HG02763 (cell line): ENCODE data around the gene TTC21A.

Experiments used
- ATAC-seq: cut with Tn5 transposase; IDR thresholded peaks from one replicate; pipeline ENCODE4 v1.9.1; 2021; ENCODE audit warnings: mild to moderate bottlenecking, moderate library complexity; ENCODE audit not compliant: unreplicated experiment

Gene TTC21A

DNA sequence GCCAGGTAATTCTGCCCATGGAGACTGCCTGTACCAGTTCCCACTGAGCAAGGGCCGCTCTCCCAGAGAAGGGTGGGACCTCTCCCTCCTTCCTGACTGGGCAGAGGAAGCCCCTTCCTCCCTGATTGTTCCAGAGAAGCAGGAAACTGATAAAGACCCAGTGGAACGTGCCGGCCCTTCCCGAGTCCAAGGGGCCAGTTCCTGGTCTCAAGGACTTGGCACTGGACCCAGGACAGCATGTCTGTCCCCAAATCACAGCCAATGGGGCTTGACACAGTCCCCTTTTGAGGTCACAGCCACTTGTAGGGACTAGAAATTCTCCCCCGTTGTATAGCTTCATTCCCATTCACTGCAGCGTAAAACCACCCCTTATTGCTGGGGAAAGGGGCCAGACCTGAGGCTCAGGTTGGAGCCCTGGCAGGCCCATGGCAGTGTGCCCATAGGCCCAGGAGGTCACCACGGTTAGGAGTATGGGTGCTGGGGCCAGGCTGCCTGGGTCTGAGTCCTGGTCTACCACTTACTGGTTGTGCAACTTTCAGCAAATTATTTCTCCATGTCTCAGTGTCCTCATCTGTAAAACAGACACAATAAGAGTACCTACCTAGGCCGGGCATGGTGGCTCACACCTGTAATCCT is 27.8 kb downstream of the TTC21A start:
- ATAC-seq, result no peak

DNA sequence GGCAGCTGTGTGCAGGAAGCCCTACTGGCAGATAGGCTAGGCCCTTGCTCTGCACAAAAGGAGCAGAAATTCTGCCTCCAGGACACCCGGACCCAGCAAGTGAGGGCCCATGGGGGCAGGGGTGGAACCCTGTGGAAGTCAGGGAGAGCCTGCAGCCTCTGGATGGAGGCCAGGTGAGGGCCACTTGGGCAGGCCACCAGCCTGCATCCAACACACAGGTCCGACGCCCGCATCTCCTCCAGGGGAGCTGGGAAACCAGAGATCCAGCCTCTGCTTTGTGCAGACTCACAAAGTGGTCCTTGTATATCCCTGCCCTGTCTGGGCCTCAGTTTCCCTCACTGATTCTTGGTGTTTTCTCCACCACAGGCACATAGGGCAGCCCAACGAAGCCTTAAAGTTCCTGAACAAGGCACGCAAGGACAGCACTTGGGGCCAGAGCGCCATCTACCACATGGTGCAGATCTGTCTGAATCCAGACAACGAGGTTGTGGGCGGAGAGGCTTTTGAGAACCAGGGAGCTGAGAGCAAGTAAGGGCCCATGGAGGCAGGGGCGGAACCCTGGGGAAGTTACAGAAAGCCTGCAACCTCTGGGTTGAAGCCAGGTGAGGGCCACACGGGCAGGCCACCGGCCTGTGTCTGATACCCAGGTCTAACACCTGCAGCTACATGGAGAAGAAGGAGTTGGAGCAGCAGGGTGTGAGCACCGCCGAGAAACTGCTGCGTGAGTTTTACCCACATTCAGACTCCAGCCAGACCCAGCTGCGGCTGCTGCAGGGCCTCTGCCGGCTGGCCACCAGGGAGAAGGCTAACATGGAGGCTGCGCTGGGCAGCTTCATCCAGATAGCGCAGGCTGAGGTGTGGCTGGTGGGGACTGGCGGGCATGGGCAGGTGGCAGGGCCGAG is 29.3 kb downstream of the TTC21A start:
- ATAC-seq, result no peak

DNA sequence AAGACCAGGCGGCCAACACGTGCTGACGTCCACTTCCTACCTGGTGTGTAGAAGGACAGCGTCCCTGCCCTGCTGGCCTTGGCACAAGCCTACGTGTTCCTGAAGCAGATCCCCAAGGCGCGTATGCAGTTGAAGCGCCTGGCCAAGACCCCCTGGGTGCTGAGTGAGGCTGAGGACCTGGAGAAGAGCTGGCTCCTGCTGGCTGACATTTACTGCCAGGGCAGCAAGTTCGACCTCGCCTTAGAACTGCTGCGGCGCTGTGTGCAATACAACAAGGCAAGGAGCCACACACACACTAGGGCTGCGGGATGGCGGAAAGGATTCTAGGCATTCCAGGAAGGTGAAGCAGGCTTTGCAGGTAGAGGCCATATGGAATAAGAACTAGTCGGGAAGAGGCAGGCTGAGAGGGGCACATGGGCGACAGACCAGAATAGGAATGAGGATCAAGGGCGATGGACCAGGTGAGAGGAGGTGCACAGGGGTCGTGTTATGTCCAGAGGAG is 30.0 kb downstream of the TTC21A start:
- no peak for ATAC-seq

DNA sequence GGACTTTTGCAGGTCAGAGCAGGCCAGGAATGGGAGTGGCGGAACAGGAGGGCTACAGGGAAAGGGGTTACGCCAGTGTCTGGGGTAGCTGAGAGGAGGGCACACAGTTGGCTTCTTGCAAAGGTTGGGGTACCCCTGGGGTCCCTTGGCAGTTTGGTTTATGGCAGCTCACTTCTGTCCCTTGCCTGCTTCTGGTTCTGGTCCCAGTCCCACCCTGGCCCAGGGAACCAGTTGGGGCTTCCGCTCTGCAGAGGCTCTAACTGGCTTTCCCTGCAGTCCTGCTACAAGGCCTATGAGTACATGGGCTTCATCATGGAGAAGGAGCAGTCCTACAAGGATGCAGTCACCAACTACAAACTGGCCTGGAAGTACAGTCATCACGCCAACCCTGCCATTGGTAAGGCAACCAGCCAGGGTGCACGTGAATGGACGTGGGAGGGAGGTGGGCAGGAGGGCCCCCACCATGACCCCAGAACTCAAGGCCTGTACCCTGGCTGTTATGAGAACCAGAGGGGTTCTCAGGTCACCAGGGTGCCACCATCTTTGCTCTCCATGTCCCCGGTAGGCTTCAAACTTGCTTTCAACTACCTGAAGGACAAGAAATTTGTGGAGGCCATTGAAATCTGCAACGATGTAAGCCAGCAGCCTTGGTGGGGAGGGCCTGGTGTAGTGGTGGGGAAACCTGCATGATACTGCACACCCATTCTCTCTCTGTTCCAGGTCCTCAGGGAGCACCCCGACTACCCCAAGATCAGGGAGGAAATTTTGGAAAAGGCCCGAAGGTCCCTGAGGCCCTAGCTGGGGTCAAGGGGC is 30.7 kb downstream of the TTC21A start:
- no peak for ATAC-seq

DNA sequence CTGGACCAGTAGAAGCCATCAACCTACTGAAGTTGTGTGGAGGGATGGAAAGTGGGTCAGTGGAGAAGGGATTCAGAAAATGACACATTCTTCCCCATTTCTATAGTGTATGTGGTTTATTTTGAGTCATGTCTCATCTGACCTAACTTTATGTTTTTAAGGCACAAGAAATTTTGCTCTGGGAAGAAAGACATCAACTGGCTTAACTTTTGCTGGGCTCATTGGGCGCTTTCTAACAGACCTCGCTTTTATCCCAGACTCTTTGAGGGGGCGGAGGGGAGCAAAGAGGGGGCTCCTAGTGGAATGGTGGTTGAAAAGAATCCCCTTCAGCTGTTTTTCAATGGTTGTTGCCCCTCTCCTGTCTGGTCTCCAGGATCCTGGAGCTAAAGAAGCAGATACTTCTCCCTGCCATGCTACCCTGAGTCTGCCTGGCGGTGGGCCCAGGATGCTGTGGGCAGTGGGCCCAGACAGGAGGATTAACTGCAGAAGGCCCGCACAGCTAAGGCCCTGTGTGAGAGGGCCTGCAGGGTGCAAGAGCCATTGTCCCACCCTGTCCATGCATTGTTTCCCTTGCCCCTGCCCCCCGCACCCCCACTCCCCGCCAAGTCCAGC is 31.4 kb downstream of the TTC21A start:
- ATAC-seq, result no peak

DNA sequence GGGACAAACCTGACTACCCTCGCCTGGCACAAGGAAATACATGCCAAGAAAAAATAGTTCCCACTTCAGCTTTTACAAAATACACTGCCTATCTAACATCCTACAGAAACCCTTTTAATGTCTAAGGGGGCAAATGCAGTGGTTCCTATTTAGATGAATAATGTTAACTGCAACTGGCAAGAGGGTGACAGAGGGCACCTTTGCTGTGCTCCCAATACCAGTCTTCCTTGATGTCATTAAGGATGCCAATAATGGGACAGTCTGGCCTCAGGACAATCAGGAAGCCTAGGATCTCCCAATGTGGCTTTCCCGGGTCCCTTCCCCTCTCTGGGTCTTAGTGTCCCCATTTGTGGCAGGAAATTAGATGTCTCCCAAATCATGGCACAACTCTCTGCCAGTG is 32.0 kb downstream of the TTC21A start:
- no peak for ATAC-seq

DNA sequence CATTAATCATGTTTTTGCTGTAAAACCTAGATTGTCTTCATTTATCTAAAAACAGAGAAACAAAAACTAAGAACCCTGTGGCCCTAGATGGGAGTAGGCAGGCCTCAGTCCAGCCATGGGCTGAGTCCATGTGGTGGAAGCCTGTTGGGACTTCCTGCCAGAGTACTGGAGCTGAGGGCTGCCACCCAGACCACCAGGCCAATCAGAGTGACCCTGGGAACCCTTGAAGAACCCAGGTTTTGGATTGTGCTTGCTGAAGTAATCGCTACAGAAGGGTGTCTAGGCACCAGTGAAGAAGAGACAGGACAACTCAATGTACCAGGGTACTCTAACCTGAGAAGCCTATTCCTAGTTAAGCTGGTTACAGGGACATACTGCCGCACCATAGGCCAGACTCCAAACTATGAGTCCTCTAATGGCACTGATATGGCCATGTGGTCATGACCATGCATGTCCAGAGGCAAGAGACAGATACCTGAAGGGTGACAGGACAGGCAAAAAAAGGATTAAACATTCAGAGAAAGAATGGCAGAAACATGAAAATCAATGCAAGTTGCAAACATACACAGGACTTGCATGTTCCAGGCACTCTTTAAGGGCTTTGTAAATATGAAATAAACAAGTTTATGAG is 33.0 kb downstream of the TTC21A start:
- ATAC-seq, result no peak

DNA sequence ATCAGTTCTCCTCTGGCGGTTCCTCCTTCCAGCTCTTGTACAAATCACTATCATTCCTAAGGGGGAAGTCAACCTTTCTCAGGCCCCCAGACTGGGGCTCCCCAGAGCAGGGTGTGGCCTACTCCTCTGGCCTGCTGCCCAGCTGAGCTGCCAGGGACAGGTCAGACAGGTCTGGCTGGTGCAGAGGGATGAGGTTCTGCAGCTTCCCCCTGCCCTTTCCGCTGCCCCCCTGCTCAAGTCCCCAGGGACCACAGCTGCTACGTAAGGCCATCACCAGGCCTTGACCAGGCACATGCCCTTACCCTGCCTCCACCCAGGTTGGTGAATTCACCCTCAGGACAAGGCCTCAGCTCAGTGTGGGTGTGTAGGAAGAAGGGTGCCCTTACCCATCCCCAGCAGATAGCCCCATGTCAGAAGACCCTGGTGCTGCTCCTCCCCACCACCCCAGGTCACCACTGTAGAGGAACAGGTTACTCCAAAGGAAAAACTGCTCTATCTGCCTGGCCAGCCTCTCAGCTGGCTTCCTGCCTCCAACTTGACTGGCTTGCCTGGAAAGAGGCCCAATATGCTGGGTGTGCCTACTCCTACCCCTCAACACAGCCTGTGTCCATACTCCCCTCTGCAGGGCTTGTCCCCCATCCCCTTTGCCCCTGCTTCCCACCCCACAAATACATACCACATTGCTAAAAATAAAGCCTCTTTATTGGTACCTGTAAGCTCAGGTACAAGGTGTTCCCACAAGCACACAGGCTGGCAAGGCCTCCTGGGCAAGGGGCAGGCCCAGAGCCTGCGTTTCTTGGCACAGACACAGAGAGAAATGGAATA is 33.9 kb downstream of the TTC21A start:
- ATAC-seq, result no peak

DNA sequence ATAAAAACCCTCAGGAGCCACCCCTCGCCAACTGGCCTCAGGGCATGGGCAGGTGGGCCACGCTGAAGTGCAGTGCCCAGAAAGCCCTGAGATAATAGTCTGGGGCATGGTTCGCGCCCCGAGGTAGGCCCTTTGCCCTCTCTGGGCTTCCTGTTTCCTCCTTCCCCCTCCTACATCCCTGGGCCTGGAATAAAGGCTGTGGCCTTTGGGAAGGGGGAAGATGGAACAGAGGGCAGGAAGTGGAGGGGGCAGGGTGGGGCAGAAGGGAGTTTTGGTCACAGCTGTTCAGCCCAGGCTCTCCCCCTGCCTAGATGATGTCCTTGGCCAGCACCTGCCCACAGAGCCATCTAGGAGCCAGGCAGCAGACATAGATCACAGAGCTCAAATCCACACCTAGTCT is 34.6 kb downstream of the TTC21A start:
- ATAC-seq, result no peak

DNA sequence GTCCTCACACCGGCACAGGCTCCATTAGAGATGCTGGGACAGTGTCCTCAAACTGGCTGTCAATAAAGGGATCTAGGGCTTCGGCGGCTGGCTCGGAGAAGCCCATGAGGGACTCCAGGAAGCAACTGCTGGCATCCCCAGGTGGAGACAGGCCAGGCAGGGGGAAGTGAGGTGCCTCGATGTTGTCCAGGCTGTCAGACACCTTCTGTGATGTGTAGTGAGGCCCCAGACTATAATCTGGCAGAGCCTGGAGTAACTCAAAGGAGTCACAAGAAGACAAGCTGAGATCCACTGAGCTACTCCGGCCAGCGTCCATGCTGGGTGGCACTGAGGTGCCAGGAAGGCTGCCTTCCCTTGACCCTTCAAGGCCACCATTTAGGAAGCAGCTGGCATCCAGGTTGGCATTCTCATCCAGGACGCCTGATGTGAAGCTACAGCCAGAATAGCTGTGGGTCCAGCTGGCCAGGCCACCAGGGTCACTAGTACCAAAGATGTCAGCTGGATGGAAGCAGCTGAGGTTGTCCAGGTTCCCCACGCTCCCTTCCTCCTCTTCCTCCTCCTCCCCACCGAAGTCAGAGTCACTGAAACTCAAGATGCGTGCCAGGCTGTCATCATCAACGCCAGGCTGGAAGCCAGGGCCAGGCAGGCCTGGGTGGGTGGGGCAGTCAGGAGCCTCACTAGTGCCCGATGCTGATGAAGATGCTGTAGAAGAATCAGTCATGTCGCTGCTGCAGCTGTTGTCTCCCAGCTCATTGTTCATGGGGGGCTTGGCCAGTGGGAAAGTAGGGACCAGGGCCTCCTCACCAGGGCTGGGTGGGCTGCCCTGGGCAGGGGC is 35.8 kb downstream of the TTC21A start:
- ATAC-seq, result no peak

DNA sequence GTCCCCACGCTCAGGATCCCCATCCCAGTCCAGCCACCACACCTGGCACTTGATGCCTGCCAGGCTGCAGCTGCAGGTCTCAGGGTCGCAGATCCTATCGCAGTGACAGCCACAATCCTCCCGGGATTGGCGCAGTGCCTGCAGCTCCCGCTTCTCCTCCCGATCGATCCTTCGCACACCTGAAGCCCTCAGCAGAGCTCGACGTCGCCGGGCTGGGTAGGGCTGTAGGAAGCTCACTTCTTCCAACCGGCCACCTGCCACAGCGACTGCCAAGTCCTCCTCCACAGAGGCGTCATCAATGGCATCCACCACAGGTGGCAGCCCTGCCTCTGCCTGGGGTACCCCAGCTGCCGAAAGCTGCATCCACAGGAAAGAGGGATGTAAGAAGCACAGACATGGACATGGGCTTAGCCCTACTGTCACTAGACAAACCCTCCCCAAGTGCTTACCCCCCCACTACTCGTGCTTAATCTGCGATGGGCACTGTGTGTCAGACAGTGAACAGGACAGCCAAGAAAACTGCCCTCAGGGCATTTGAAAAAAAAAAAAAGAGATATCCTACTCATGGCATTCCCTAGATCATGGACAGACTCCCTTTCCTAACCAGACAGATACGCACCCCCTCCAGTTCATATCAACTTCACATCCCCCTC is 36.7 kb downstream of the TTC21A start:
- ATAC-seq, result no peak

DNA sequence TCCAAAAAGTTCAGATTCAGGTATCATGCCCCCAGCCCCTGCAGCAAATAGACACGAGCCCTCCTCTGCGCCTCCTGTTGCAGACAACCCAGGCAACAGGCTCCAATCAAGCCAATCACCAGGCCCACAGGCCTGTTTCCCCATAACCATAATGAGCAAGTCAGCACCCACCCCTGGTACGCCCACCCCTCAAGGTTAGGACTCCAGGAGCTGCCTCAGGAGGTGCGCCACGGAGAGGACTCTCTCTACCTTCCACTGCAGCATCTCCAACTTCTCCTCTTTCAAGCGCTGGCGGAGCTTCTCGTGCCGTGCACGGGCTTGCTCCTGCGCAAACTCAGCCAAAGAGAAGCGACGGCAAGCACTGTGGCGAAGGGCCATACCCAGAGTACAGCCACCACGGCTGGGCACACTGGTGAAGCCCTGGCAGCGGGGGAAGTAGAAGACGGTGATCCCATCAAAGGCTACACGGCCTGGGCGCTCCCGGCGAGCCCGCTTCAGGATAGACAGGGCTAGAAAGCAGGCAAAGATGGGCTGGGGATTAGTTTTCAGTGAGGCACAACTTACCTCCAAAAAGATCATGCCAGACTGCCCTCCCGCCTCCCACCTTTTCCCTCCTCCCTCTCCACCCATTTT is 37.4 kb downstream of the TTC21A start:
- ATAC-seq, result no peak

DNA sequence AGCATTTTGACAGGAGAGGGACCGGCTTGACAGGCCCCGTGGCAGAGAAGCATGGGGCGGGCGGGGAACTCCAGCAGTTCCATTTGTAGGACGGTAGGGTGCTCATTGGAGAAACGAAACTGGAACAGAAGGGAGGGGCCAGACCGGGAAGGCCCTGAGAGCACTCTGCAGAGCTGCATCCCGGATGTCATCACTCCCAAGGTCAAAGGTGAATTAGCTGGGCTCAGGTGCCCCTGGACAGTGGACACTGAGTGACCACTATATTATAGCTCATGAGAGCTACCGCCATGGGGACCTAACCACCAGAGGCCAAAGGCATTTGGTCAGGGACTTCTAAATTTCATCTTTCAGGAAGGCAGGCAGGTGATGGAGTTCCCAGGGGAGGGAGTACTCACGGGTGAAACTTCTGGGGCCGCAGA is 38.6 kb downstream of the TTC21A start:
- no peak for ATAC-seq

DNA sequence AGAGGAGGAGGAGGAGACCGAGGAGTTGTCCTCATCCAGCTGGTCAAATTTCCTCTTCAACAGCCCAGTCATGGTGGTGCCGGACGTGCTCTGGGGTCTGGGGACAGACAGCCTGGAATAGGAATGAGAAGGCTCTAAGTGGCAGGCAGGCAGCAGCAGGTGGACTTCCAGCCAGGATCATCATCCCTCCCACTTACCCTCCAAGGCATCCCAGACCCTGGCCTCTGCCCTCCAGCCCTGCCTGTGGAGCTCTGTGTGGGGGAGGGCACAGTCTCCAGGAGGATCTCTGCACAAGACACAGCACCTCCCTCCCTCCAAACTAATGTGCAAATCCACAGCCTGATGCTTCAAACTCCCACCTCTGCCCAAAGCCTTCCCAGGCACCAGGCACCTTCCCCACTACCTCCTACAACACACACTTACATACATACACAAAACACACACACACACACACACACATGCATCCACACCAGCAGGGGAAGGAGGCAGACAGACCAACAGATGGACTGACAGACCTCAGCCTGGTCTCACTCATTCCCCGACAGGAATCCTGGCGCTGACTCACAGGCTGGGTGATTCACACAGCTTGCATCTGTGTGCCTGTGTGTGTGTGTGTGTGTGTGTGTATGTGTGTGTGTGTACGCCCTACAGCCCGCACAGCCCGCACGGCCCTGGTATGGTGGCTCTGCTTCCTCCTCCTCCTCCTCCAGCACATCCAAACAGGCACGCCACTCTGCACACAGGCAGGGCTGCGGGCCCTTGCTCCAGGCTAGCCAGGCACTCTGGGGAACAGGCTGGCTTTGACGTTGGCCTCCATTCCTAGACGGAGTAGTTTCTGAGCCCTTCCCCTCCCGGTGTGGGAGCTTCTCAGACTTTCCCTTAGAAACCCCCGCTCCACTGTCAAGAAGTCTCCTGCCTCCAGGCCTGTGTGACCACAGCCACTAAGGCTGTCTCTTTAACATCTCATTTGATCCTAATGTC is 39.4 kb downstream of the TTC21A start:
- ATAC-seq, result no peak

DNA sequence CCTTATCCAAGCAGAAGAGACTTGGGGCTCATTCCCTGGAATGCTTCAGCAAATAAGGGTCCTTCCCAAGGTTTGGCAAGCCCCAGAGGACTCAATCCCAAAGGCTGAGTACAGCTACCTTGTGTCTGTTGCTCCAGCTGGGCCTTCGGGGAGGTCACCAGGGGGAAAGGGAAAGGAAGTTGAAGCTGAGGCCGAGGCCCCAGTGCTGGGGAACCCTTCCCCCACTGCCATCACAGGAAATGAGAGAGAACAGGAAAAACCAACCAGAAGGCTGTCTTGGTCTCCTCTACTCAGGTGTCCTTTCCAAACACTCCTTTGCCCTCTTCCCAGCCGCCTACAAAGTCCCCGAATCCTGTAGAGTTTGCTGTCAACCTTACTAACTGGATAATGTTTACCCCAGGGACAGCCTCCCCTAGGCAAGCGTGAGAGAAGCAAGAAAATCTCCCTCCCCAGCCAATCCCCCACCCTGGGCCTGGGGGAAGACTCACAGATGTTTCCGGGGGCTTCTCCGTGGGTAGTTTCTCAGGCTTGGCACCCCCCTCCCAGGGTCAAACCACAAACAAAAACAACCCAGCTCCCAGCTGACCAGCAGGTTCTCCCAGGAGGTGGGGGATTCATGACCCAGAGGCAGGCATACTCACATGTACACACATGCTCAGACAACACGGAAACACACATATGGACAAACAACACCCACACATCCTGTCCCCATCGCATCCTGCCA is 40.4 kb downstream of the TTC21A start:
- peak; percentile 28 for ATAC-seq
